ENCODE results near the gene KCTD6.

KCTD6 gene

GRCh38 chr3:58519668-58520402 is 27.9 kb downstream of the KCTD6 start:
- no peak for TF ChIP-seq CTCF (IDR thresholded peaks at IDR 0.05)
- no peak for TF ChIP-seq ZFX (IDR thresholded peaks at IDR 0.05; ENCODE audit: borderline replicate concordance)
- no peak overlapping the region for H3K27ac ChIP-seq

GRCh38 chr3:58520403-58521335 is 28.8 kb downstream of the KCTD6 start:
- no peak overlapping the region for H3K27ac ChIP-seq
- no peak for TF ChIP-seq CTCF (IDR thresholded peaks at IDR 0.05)
- no peak for TF ChIP-seq ZFX (IDR thresholded peaks at IDR 0.05; ENCODE audit: borderline replicate concordance)

- H3K27ac ChIP-seq, result no peak overlapping the region
- TF ChIP-seq CTCF (IDR thresholded peaks at IDR 0.05) (no peak), ZFX (IDR thresholded peaks at IDR 0.05; ENCODE audit: borderline replicate concordance) (no peak)
These were observed 29.4 kb downstream of the KCTD6 start for GRCh38 chr3:58521336-58521670.

GRCh38 chr3:58521917-58522631 is 30.2 kb downstream of the KCTD6 start:
- no peak overlapping the region for H3K27ac ChIP-seq
- TF ChIP-seq ZFX (IDR thresholded peaks at IDR 0.05; ENCODE audit: borderline replicate concordance), result no peak
- no peak for TF ChIP-seq CTCF (IDR thresholded peaks at IDR 0.05)

GRCh38 chr3:58522759-58523425 is 31.0 kb downstream of the KCTD6 start:
- TF ChIP-seq CTCF (IDR thresholded peaks at IDR 0.05), result no peak
- TF ChIP-seq ZFX (IDR thresholded peaks at IDR 0.05; ENCODE audit: borderline replicate concordance), result no peak
- no peak overlapping the region for H3K27ac ChIP-seq

GRCh38 chr3:58524326-58524888 is 32.5 kb downstream of the KCTD6 start:
- TF ChIP-seq ZFX (IDR thresholded peaks at IDR 0.05; ENCODE audit: borderline replicate concordance) (no peak), CTCF (IDR thresholded peaks at IDR 0.05) (no peak)
- no peak overlapping the region for H3K27ac ChIP-seq

Measured in 22Rv1 (cell line).